ENCODE measurements around the gene CTRB1.

DNA sequence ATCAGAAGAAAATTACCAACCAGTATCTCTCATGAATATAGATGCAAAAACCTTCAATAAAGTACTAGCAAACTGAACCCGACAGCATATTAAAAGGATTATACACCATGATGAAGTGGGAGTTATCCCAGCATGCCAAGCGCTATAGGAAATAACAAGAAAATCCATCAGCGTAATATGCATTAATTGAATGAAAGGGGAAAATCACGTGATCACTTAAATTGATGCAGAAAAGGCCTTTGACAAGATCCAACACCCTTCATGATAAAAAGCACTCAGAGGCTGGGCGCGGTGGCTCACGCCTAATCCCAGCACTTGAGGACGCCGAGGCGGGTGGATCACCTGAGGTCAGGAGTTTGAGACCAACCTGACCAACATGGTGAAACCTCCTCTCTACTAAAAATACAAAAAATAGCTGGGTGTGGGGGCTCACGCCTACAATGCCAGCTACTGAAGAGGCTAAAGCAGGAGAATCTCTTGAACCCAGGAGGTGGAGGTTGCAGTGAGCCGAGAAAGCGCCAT is 16.7 kb upstream of the CTRB1 start:
- TF ChIP-seq, protein P1, sequence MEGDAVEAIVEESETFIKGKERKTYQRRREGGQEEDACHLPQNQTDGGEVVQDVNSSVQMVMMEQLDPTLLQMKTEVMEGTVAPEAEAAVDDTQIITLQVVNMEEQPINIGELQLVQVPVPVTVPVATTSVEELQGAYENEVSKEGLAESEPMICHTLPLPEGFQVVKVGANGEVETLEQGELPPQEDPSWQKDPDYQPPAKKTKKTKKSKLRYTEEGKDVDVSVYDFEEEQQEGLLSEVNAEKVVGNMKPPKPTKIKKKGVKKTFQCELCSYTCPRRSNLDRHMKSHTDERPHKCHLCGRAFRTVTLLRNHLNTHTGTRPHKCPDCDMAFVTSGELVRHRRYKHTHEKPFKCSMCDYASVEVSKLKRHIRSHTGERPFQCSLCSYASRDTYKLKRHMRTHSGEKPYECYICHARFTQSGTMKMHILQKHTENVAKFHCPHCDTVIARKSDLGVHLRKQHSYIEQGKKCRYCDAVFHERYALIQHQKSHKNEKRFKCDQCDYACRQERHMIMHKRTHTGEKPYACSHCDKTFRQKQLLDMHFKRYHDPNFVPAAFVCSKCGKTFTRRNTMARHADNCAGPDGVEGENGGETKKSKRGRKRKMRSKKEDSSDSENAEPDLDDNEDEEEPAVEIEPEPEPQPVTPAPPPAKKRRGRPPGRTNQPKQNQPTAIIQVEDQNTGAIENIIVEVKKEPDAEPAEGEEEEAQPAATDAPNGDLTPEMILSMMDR (IDR thresholded peaks at IDR 0.05; ENCODE audit: low read depth, low read length): no peak
- no peak for TF ChIP-seq EZH2phosphoT487 (IDR thresholded peaks at IDR 0.05; ENCODE audit: low read depth)
